ENCODE data around the gene WNK2.

GRCh38 chr9:93261735-93262523, 78.0 kb downstream of the WNK2 start:
- TF ChIP-seq, protein P1, sequence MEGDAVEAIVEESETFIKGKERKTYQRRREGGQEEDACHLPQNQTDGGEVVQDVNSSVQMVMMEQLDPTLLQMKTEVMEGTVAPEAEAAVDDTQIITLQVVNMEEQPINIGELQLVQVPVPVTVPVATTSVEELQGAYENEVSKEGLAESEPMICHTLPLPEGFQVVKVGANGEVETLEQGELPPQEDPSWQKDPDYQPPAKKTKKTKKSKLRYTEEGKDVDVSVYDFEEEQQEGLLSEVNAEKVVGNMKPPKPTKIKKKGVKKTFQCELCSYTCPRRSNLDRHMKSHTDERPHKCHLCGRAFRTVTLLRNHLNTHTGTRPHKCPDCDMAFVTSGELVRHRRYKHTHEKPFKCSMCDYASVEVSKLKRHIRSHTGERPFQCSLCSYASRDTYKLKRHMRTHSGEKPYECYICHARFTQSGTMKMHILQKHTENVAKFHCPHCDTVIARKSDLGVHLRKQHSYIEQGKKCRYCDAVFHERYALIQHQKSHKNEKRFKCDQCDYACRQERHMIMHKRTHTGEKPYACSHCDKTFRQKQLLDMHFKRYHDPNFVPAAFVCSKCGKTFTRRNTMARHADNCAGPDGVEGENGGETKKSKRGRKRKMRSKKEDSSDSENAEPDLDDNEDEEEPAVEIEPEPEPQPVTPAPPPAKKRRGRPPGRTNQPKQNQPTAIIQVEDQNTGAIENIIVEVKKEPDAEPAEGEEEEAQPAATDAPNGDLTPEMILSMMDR (IDR thresholded peaks at IDR 0.05): no peak
- TF ChIP-seq POLR2A (IDR thresholded peaks at IDR 0.05): no peak

Data from adrenal gland (tissue), 5 donors.